Endometrial microvascular endothelial cells (primary cell): ENCODE measurements around the gene ADAM22. TPM values are rescaled to one million over a fixed set of nuclear protein-coding genes. Genes with fewer than 3 reads are reported as not detected.
"Not testable (repeated sequence)": the region's sequence is repeated elsewhere in the genome, so short reads cannot be mapped to it uniquely, and the experiment has no call there.

ENCODE experiments used
- in situ Hi-C: cut with HindIII; loops from 2 replicates; pipeline ENCODE4 v1.10.0; 2017; ENCODE audit warnings: low sequenced_read_pairs, low pct_unique_long_range_greater_than_20kb; ENCODE audit errors: inconsistent ontology term
- total RNA-seq: library from RNA; depleted of rRNA; stranded (reverse); fragments of >200 nt; gene quantifications from one replicate; pipeline ENCODE4 v1.2.3, GENCODE V29; 2015; ENCODE audit errors: inconsistent ontology term

The ADAM22 gene
- total RNA-seq, 1 donor from 2014 or later, result 0.09 TPM

GRCh38 chr7:87944547-87944946 lies 10.5 kb downstream of the ADAM22 start:
- in situ Hi-C loops, result no loop called here

DNA sequence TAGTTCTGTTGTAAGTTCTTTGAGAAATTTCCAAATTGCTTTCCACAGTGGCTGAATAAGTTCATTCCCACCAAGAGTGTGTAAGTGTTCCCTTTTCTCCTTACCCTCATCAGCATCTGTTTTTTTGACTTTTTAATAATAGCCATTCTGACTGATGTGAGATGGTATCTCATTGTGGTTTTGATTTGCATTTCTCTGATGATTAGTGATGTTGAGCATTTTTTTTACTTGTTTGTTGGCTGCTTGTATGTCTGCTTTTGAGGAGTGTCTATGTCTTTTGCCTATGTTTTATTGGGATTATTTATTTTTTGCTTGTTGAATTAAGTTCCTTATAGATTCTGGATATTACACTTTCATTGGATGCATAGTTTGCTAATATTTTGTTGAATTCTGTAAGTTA lies 11.9 kb downstream of the ADAM22 start:
- in situ Hi-C loops, result not testable (repeated sequence)

DNA sequence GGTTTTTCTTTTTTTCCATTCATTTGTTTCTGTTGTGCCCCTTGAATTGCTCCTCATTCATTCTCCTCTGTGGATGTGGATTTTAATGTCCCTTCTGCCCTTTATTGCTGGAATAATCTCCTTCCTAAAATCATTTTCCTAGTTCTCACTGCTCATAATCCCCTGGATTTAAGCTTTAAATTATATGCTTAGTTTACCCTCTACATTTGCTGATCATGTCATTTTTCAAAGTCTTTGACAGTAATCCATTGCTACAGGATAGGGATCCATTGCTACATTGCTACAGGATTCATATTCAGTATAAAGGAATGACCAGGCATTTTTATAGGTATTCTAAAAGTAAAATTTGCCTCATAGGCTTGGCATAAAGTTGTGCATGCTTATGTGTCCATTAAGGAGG lies 14.3 kb downstream of the ADAM22 start:
- in situ Hi-C loops, result no loop called here

GRCh38 chr7:87959336-87959735 lies 25.3 kb downstream of the ADAM22 start:
- in situ Hi-C loops, result no loop called here

DNA sequence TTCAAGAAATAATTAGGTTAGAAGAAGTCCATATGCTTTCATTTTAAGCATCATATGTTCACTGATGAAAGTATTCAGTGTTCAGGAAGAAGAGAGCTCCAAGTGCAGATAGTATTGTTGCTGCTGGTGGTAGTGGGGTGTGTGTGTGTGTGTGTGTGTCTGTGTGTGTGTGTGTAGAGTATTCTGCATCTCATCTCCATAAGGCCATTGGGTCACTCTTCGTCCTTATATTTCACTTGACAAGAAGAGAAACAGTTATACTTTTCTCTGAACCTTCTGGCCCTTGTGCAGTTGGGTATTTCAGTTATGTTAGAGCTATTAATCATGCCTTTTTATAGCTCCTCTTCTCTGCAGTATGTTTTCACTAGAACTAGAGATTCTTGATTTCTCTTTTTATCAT lies 26.2 kb downstream of the ADAM22 start:
- in situ Hi-C loops, result no loop called here

- in situ Hi-C loops, result no loop called here
These were observed 27.7 kb downstream of the ADAM22 start for GRCh38 chr7:87961754-87962153.

DNA sequence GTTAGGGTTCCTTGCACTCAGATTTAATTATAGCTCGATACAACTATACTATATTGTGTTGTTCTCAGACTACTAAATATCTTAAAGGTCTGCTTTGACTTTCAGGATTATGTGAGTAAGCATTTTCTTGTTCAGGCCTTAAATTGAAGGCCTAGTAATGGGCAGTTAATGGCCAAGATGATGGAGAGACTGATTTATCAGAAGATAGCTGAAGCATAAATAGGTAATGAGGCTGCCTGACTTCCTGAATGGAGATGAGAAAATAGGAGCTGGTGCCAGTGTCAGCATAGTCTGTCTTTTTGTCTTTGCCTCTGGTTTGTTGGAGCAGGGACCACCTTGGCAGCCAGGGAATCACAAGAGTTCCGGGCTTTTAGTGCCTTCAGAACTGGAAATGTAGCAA lies 32.2 kb downstream of the ADAM22 start:
- in situ Hi-C loops, result no loop called here

- in situ Hi-C loops, result no loop called here
These were observed 34.0 kb downstream of the ADAM22 start for GRCh38 chr7:87968021-87968420.

DNA sequence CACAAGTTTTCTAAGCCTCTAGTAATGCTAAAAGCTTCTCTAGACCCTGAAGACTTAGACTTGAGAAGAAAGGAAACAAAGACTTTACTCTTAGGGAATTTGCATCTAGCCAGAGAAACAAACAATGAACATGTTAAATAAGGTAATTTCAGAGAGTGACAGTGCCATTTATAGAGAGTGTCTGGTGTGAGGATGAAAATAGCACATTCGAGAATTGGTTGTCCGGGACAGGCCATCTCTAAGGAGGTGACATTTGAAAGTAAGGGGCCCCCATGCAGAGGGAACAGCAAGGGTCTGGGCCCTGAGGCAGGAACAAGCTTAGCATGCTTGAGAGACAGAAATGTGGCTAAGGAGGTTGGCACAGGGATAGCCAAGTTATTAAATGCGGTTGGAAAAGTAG lies 48.1 kb downstream of the ADAM22 start:
- in situ Hi-C loops, result no loop called here

- in situ Hi-C loops, result no loop called here
These were observed 50.0 kb downstream of the ADAM22 start for GRCh38 chr7:87984088-87984487.

- in situ Hi-C loops, result no loop called here
These were observed 59.2 kb downstream of the ADAM22 start for GRCh38 chr7:87993269-87993668.

GRCh38 chr7:87999261-87999660 lies 65.2 kb downstream of the ADAM22 start:
- in situ Hi-C loops, result no loop called here

DNA sequence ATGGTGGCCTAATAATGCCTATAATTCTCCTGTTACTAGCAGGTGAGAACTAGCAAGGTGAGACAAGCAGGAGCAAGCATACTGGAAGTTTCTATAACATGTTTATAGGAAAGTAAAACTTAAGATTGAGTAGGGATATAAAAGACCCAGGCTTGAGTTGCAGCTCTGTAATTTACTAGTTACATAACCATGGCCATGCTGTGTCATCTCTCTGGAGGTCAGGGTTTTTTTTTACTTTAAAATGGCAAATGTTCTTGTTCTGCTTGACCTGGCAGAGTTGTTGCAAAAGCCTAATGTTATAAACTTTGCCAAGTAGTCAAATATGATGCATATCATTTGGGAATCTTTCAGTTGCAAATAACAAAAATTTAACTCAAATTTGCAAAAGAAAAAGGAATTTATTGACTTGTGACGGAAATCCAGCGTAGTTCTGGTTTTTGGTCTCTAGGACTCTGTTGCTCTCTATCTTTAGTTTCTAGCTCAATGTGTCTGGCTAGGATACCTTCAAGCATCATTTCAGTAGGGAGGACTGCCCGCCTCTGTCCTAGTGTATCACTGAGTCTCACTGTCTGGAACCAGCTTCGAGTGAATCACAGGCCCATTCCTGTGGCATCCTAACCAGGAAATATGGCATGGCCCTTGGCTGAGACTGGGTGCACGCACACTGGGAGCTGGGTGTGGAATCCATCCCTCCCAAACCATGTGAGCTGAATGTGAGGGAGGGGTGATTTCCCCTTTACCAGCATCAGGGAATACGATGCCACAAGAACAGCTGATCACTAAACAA lies 67.9 kb downstream of the ADAM22 start:
- in situ Hi-C loops, result no loop called here

DNA sequence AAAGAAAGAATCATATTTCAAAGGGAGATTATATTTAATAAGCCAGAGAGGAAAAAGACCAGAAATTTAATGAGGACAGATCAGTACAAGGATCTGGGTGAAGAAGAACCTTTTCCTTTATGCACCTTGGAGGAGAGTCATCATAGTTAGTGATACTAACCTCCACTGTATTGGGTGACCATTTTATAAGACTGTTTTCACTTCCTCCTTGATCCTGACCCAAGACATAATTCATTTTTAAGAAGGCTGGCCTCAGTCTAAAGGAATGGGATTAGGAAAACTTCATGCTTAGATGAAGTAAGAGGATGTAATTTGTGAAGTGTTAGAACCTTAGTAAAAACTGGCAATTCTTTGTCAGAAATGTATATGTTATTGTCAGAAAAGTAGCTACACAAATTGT lies 68.6 kb downstream of the ADAM22 start:
- in situ Hi-C loops, result no loop called here

GRCh38 chr7:88003581-88003980 lies 69.5 kb downstream of the ADAM22 start:
- in situ Hi-C loops, result no loop called here

DNA sequence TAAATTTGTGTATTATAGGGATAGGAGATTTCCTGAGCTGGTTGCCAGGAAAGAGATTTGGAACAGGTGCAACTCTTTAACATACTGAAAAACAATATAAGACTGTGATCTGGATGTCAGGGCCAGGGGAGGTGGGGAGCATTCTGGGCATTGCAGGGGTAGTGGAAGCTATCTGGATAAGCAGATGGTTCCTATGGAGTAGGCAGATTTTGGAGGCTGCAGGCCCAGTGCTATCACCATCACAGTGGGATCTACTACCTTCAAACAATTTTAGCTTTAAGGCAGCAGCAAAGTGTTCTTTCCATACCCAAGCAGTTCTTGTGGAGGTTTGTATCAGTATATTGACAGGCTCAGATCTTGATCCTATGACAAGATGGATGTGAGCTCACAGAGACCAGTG lies 71.1 kb downstream of the ADAM22 start:
- in situ Hi-C loops, result no loop called here

- in situ Hi-C loops, result no loop called here
These were observed 75.6 kb downstream of the ADAM22 start for GRCh38 chr7:88009651-88010050.

GRCh38 chr7:88012086-88012485 lies 78.0 kb downstream of the ADAM22 start:
- in situ Hi-C loops, result no loop called here

- in situ Hi-C loops, result no loop called here
These were observed 79.9 kb downstream of the ADAM22 start for GRCh38 chr7:88013981-88014380.

DNA sequence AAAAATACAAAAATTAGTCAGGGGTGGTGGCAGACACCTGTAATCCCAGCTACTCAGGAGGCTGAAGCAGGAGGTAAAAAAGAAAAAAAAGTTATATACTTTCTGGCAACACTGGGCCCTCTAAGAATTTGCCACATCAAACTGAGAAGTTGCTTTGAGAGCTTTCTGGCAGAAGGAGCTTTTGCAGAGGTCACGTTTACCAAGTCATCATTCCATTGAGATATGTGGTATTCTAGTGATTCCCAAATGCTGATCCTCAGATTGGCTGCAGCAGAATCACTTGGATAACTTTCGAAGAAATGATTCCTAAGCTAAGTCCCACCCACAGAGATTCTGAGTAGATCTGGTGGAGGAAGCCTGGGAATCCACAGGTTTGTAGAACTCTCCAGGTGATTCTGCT lies 80.5 kb downstream of the ADAM22 start:
- in situ Hi-C loops, result no loop called here

GRCh38 chr7:88015309-88015708 lies 81.3 kb downstream of the ADAM22 start:
- in situ Hi-C loops, result no loop called here
